Panc1 (cell line): ENCODE results near the gene RAB2B. TPM values are rescaled to one million over a fixed set of nuclear protein-coding genes. Genes with fewer than 3 reads are reported as not detected.
"Not testable (repeated sequence)": the region's sequence is repeated elsewhere in the genome, so short reads cannot be mapped to it uniquely, and the experiment has no call there.

Experiments used
- ATAC-seq: fragments of 200-7000 bp; cut with Tn5 transposase; 2 replicates; pipeline ENCODE4 v1.9.1; 2020; ENCODE audit warnings: mild to moderate bottlenecking, moderate library complexity
- BruUV-seq: library from RNA; stranded (reverse); fragments of 400-500 nt; replicated peaks from 2 replicates; lab custom pipeline; 2021; lab: Mats Ljungman, UMichigan
- CTCF ChIA-PET: fragments of 300-600 bp; sonication (Branson Sonifier 250); formaldehyde crosslinking; loops from one replicate; lab custom pipeline; 2022; ENCODE audit warnings: antibody characterized with exemption; lab: Charles Lee
- POLR2A ChIA-PET: fragments of 300-600 bp; sonication (Branson Sonifier 250); formaldehyde crosslinking; loops from one replicate; lab custom pipeline; 2022; ENCODE audit warnings: antibody characterized with exemption; lab: Charles Lee
- DNase-seq: peaks from one replicate; pipeline ENCODE4 v3.0.0-alpha.2; 2010; ENCODE audit warnings: low read depth, low spot score
- H3K27ac ChIP-seq: 2 replicates; pipeline ENCODE4 v1.5.1; 2011; ENCODE audit warnings: mild to moderate bottlenecking, low read length, inconsistent platforms
- H3K27me3 ChIP-seq: fragments of 200-500 bp; sonication (Bioruptor generic); 2 replicates; pipeline ENCODE4 v1.6.0; 2014; ENCODE audit warnings: low read length, inconsistent platforms; ENCODE audit not compliant: control insufficient read depth, insufficient read depth
- H3K36me3 ChIP-seq: fragments of 200-500 bp; sonication (Bioruptor generic); 2 replicates; pipeline ENCODE4 v1.5.1; 2014; ENCODE audit warnings: inconsistent platforms, mild to moderate bottlenecking, low read length, moderate library complexity; ENCODE audit not compliant: control insufficient read depth, insufficient read depth
- H3K4me1 ChIP-seq: 2 replicates; pipeline ENCODE4 v1.5.1; 2011; ENCODE audit warnings: inconsistent platforms, mild to moderate bottlenecking, low read length, moderate library complexity; ENCODE audit not compliant: control insufficient read depth, insufficient read depth
- H3K4me3 ChIP-seq, 2 experiments: 2 replicates each; pipeline ENCODE4 v1.5.1; 2011 to 2012; ENCODE audit warnings: low read depth in 2 of 2, low read length in 2 of 2, mild to moderate bottlenecking in 2 of 2, inconsistent platforms in 1 of 2, moderate library complexity in 1 of 2
- H3K9me3 ChIP-seq: fragments of 200-500 bp; sonication (Bioruptor generic); 2 replicates; pipeline ENCODE4 v1.5.1; 2014; ENCODE audit warnings: low read depth, mild to moderate bottlenecking, inconsistent platforms, low read length, moderate library complexity; ENCODE audit not compliant: control insufficient read depth, insufficient read depth
- POLR2AphosphoS5 ChIP-seq: IDR thresholded peaks from 2 replicates; pipeline ENCODE4 v1.6.1; 2012; ENCODE audit warnings: mild to moderate bottlenecking, low read depth, low read length, moderate library complexity
- REST ChIP-seq, 2 experiments: IDR thresholded peaks; 2 replicates each; pipeline ENCODE4 v1.6.1; 2011 to 2012; ENCODE audit warnings: low read depth in 2 of 2, control low read depth in 1 of 2, low read length in 1 of 2, mild to moderate bottlenecking in 1 of 2, moderate library complexity in 1 of 2; ENCODE audit not compliant: insufficient read depth in 1 of 2
- SIN3A ChIP-seq: IDR thresholded peaks from 2 replicates; pipeline ENCODE4 v1.6.1; 2012; ENCODE audit warnings: low read depth, mild to moderate bottlenecking, low read length, moderate library complexity, borderline replicate concordance; ENCODE audit not compliant: insufficient read depth
- TCF7L2 ChIP-seq: IDR thresholded peaks from 2 replicates; pipeline ENCODE4 v1.6.1; 2011; ENCODE audit warnings: mild to moderate bottlenecking, low read depth, low read length, inconsistent platforms
- in situ Hi-C: cut with HindIII; loops from 2 replicates; pipeline ENCODE4 v1.10.0; 2016; ENCODE audit warnings: low sequenced_read_pairs, low pct_unique_long_range_greater_than_20kb
- intact Hi-C: fragments of 100-400 bp; cut with micrococcal nuclease; formaldehyde crosslinking; loops from one replicate; pipeline ENCODE4 v1.10.0; 2022; ENCODE audit not compliant: unreplicated experiment
- total RNA-seq: library from RNA; stranded (reverse); gene quantifications from one replicate; pipeline ENCODE4 v1.2.1, GENCODE V29; 2021; ENCODE audit not compliant: unreplicated experiment
- TF ChIP-seq, protein P1 (sequence below): fragments of 450-650 bp; IDR thresholded peaks from 2 replicates; pipeline ENCODE4 v1.5.1; 2017; ENCODE audit warnings: mild to moderate bottlenecking

RAB2B gene
- total RNA-seq, 1 experiment from 2014 or later, result 17.0 TPM

GRCh38 chr14:21449899-21450216 lies 26.9 kb downstream of the RAB2B start:
- DNase-seq (no peak), ATAC-seq (no peak)
- no peak overlapping the region for H3K4me3 ChIP-seq
- in situ Hi-C loops, result no loop called here
- H3K27me3 ChIP-seq, result no peaks in the 10 kb centered on the region
- no TSS peak for BruUV-seq
- intact Hi-C loops, result no loop called here
- no peak overlapping the region for H3K27ac ChIP-seq
- peaks cover 6% of the 10 kb centered on the region for H3K4me1 ChIP-seq
- ChIA-PET CTCF (no interaction called here), POLR2A (interaction anchor here (0.6 kb wide), 1 partner anchor 12 kb away, joined by 4 read pairs; no protein-coding TSS in a partner anchor)
- no peaks in the 10 kb centered on the region for H3K9me3 ChIP-seq
- no peak for TF ChIP-seq SIN3A
- no peaks in the 10 kb centered on the region; the same call in 1 of the 2 replicates for H3K36me3 ChIP-seq

GRCh38 chr14:21442657-21443056 lies 34.1 kb downstream of the RAB2B start:
- DNase-seq, BruUV-seq, intact Hi-C loops, H3K9me3 ChIP-seq, ATAC-seq, H3K4me3 ChIP-seq, H3K36me3 ChIP-seq, POLR2A ChIA-PET, H3K27me3 ChIP-seq, CTCF ChIA-PET, in situ Hi-C loops, H3K27ac ChIP-seq, H3K4me1 ChIP-seq: not testable (repeated sequence)

GRCh38 chr14:21440859-21441258 lies 35.9 kb downstream of the RAB2B start:
- no peaks in the 10 kb centered on the region for H3K27me3 ChIP-seq
- H3K27ac ChIP-seq, result no peak overlapping the region
- no peaks in the 10 kb centered on the region for H3K9me3 ChIP-seq
- no peaks in the 10 kb centered on the region; the same call in 1 of the 2 replicates for H3K4me1 ChIP-seq
- ATAC-seq (no peak), DNase-seq (no peak)
- CTCF ChIA-PET, result interaction anchor here (0.6 kb wide), 1 partner anchor 1751 kb away, joined by 3 read pairs; no protein-coding TSS in a partner anchor
- H3K4me3 ChIP-seq, result no peak overlapping the region
- H3K36me3 ChIP-seq, result peaks cover 4% of the 10 kb centered on the region; the same call in 1 of the 2 replicates
- intact Hi-C loops, result no loop called here
- BruUV-seq, result no TSS peak
- TF ChIP-seq REST (IDR thresholded peaks at IDR 0.05; ENCODE audit: insufficient read depth in 1 of 2, low read depth in 2 of 2, low read length in 1 of 2), result no peak
- TF ChIP-seq SIN3A, result no peak
- TF ChIP-seq, protein P1, sequence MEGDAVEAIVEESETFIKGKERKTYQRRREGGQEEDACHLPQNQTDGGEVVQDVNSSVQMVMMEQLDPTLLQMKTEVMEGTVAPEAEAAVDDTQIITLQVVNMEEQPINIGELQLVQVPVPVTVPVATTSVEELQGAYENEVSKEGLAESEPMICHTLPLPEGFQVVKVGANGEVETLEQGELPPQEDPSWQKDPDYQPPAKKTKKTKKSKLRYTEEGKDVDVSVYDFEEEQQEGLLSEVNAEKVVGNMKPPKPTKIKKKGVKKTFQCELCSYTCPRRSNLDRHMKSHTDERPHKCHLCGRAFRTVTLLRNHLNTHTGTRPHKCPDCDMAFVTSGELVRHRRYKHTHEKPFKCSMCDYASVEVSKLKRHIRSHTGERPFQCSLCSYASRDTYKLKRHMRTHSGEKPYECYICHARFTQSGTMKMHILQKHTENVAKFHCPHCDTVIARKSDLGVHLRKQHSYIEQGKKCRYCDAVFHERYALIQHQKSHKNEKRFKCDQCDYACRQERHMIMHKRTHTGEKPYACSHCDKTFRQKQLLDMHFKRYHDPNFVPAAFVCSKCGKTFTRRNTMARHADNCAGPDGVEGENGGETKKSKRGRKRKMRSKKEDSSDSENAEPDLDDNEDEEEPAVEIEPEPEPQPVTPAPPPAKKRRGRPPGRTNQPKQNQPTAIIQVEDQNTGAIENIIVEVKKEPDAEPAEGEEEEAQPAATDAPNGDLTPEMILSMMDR, result no peak
- no peak for TF ChIP-seq TCF7L2
- no peak for TF ChIP-seq POLR2AphosphoS5
- in situ Hi-C loops, result no loop called here
- POLR2A ChIA-PET, result no interaction called here
